HG02870 (cell line): ENCODE data around the gene FBXO42.
A peak's percentile ranks its signal among the peaks of the same experiment; 100 is the strongest.

Experiments
- ATAC-seq: cut with Tn5 transposase; IDR thresholded peaks from one replicate; pipeline ENCODE4 v1.9.1; 2021; ENCODE audit warnings: mild to moderate bottlenecking, moderate library complexity; ENCODE audit not compliant: unreplicated experiment

Gene FBXO42

GRCh38 chr1:16244650-16245285 lies 107.5 kb downstream of the FBXO42 start:
- ATAC-seq = no peak

GRCh38 chr1:16243936-16244649 lies 108.2 kb downstream of the FBXO42 start:
- ATAC-seq = no peak

- ATAC-seq = no peak
Observed at GRCh38 chr1:16243215-16243610, 109.1 kb downstream of the FBXO42 start.

GRCh38 chr1:16242556-16243214 lies 109.6 kb downstream of the FBXO42 start:
- no peak for ATAC-seq

- no peak for ATAC-seq
Observed at GRCh38 chr1:16241221-16241708, 111.0 kb downstream of the FBXO42 start.

- ATAC-seq = no peak
Observed at GRCh38 chr1:16239972-16240491, 112.2 kb downstream of the FBXO42 start.

- ATAC-seq = no peak
Observed at GRCh38 chr1:16237343-16237830, 114.9 kb downstream of the FBXO42 start.

GRCh38 chr1:16236511-16237342 lies 115.6 kb downstream of the FBXO42 start, which contains the start of gene CPLANE2:
CPLANE2 (minus strand) TSS chr1:16237183; CDS start chr1:16236742, 441 bp downstream.
- ATAC-seq = peak; percentile 74

- no peak for ATAC-seq
Observed at GRCh38 chr1:16235944-16236510, 116.3 kb downstream of the FBXO42 start.

- ATAC-seq = no peak
Observed at GRCh38 chr1:16235347-16235746, 116.9 kb downstream of the FBXO42 start.

- ATAC-seq = no peak
Observed at GRCh38 chr1:16233431-16233830, 118.8 kb downstream of the FBXO42 start.

- ATAC-seq = no peak
Observed at GRCh38 chr1:16232316-16232710, 120.0 kb downstream of the FBXO42 start.

- ATAC-seq = no peak
Observed at GRCh38 chr1:16231331-16232315, 120.7 kb downstream of the FBXO42 start.

- no peak for ATAC-seq
Observed at GRCh38 chr1:16230744-16231143, 121.5 kb downstream of the FBXO42 start.

- ATAC-seq = no peak
Observed at GRCh38 chr1:16229976-16230740, 122.1 kb downstream of the FBXO42 start.

- no peak for ATAC-seq
Observed at GRCh38 chr1:16226490-16227179, 125.6 kb downstream of the FBXO42 start.

GRCh38 chr1:16226129-16226489 lies 126.2 kb downstream of the FBXO42 start:
- ATAC-seq = no peak

- ATAC-seq = no peak
Observed at GRCh38 chr1:16224472-16224871, 127.8 kb downstream of the FBXO42 start.
